NB4 (cell line): ENCODE results near the gene SIX4.

Experiments
- DNase-seq: peaks from one replicate; pipeline ENCODE4 v3.0.0; 2010; ENCODE audit warnings: low read depth
- H3K4me3 ChIP-seq: one replicate; pipeline ENCODE4 v1.5.1; 2011; ENCODE audit warnings: mild to moderate bottlenecking, low read depth, low read length, moderate library complexity
- CTCF ChIP-seq: IDR thresholded peaks from one replicate; pipeline ENCODE4 v1.5.1; 2012; ENCODE audit warnings: low read depth, low read length
- MAX ChIP-seq: IDR thresholded peaks from 2 replicates; pipeline ENCODE4 v1.6.1; 2011; ENCODE audit warnings: low read depth, low read length
- MYC ChIP-seq: IDR thresholded peaks from 2 replicates; pipeline ENCODE4 v1.6.1; 2011; ENCODE audit warnings: low read depth, low read length
- POLR2A ChIP-seq: IDR thresholded peaks from 2 replicates; pipeline ENCODE4 v1.6.1; 2011; ENCODE audit warnings: mild to moderate bottlenecking; ENCODE audit not compliant: insufficient read length; ENCODE audit errors: extremely low read depth

SIX4 gene

GRCh38 chr14:60679566-60680258, 44.4 kb downstream of the SIX4 start:
- TF ChIP-seq CTCF (no peak), POLR2A (no peak), MYC (no peak), MAX (no peak)
- H3K4me3 ChIP-seq: no peak overlapping the region
- no peak for DNase-seq

GRCh38 chr14:60677701-60678100, 46.5 kb downstream of the SIX4 start:
- no peak overlapping the region for H3K4me3 ChIP-seq
- DNase-seq: no peak
- no peak for TF ChIP-seq CTCF
- no peak for TF ChIP-seq POLR2A
- TF ChIP-seq MYC: no peak
- TF ChIP-seq MAX: no peak

- DNase-seq: no peak
- TF ChIP-seq MYC (no peak), CTCF (no peak), MAX (no peak), POLR2A (no peak)
- no peak overlapping the region for H3K4me3 ChIP-seq
These were observed 53.2 kb downstream of the SIX4 start for GRCh38 chr14:60670989-60671388.

- TF ChIP-seq MYC (no peak), CTCF (no peak), MAX (no peak), POLR2A (no peak)
- no peak overlapping the region for H3K4me3 ChIP-seq
- DNase-seq: no peak
These were observed 55.6 kb downstream of the SIX4 start for GRCh38 chr14:60668431-60669112.

GRCh38 chr14:60665177-60665550, 59.0 kb downstream of the SIX4 start:
- TF ChIP-seq CTCF: no peak
- TF ChIP-seq POLR2A: no peak
- no peak for TF ChIP-seq MYC
- TF ChIP-seq MAX: no peak

More at GRCh38 chr14:60665177-60665550, 59.0 kb downstream of the SIX4 start:
- no peak for DNase-seq
- no peak overlapping the region for H3K4me3 ChIP-seq
